Fibroblast of mammary gland (primary cell): ENCODE measurements around the gene RNU6-9.

Experiments used
- DNase-seq: peaks from one replicate; pipeline ENCODE4 v3.0.0-alpha.2; 2010; ENCODE audit warnings: low read depth
- H3K4me3 ChIP-seq: 2 replicates; pipeline ENCODE4 v1.5.1; 2011; ENCODE audit warnings: low read depth, mild to moderate bottlenecking, low read length, moderate library complexity; ENCODE audit not compliant: control insufficient read depth
- CTCF ChIP-seq: conservative IDR thresholded peaks from 2 replicates; pipeline ENCODE4 v1.5.1; 2011; ENCODE audit warnings: low read depth, low read length, inconsistent platforms; ENCODE audit not compliant: control insufficient read depth, insufficient read depth

Gene RNU6-9

DNA sequence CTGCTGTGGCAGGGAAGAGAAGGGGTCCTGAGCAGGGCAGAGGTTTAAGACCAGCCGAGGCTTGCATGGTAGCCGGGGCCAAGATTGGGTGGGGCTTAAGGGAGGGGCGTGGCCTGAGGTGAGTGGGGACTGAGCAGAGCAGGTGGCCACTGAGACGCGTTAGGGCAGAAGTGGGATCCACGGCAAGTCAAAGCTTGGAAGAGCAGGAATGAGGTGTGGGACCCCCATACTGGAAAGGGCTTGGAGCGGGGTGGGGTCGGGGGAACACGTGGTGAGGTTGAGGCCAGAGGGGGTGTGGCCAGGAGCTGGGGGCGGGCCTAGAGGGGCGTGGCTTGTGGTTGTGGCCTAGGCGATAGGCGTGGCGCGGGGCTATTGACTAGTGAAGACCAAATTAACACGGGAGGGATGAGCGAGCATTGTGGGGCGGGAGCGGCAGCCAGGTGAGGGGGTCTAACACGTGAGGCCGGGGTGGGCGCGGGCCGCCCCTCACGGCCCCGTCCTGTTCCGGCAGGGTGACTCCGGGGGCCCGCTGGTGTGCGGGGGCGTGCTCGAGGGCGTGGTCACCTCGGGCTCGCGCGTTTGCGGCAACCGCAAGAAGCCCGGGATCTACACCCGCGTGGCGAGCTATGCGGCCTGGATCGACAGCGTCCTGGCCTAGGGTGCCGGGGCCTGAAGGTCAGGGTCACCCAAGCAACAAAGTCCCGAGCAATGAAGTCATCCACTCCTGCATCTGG lies 30.5 kb upstream of the RNU6-9 start:
- no peak for TF ChIP-seq CTCF
- peak; percentile 33 for DNase-seq
- H3K4me3 ChIP-seq = no peak overlapping the region

GRCh38 chr19:863315-863620 lies 30.0 kb upstream of the RNU6-9 start:
- no peak for DNase-seq
- no peak for TF ChIP-seq CTCF
- no peak overlapping the region for H3K4me3 ChIP-seq

GRCh38 chr19:866769-867300 lies 26.4 kb upstream of the RNU6-9 start:
- TF ChIP-seq CTCF = no peak
- DNase-seq = no peak
- H3K4me3 ChIP-seq = no peak overlapping the region

GRCh38 chr19:867301-867793 lies 25.9 kb upstream of the RNU6-9 start:
- no peak for DNase-seq
- no peak for TF ChIP-seq CTCF

DNA sequence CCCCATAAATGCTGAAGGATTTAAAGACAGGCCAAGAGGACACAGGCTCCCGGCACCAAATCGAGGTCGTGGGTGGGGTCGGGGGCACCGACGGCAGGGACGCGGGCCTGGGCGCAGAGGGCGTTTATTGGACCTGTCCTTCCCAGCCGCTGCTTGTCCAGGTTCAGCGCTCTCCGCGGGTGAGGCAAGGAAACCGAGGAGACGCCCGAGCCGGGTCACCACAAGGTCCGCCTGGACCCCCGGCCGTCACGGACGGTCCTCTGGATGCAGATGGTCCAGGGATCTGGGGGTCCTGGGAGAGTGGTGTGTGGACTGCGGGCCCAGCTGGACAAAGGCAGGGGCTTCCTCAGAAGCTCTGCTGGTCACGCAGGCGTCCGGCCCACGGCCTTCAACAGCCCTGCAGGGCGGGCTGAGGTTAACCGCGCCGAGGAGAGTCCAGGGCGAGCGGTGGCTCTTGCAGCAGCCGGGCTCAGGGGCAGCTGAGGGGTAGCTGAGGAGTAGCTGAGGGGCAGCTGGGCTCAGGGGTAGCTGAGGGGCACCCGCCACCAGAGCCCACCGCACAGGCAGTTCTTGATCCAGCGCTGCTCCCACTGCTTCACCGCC lies 25.3 kb upstream of the RNU6-9 start:
- no peak for TF ChIP-seq CTCF
- H3K4me3 ChIP-seq = no peak overlapping the region
- DNase-seq = no peak

More at GRCh38 chr19:867301-867793, 25.9 kb upstream of the RNU6-9 start:
- H3K4me3 ChIP-seq = no peak overlapping the region

DNA sequence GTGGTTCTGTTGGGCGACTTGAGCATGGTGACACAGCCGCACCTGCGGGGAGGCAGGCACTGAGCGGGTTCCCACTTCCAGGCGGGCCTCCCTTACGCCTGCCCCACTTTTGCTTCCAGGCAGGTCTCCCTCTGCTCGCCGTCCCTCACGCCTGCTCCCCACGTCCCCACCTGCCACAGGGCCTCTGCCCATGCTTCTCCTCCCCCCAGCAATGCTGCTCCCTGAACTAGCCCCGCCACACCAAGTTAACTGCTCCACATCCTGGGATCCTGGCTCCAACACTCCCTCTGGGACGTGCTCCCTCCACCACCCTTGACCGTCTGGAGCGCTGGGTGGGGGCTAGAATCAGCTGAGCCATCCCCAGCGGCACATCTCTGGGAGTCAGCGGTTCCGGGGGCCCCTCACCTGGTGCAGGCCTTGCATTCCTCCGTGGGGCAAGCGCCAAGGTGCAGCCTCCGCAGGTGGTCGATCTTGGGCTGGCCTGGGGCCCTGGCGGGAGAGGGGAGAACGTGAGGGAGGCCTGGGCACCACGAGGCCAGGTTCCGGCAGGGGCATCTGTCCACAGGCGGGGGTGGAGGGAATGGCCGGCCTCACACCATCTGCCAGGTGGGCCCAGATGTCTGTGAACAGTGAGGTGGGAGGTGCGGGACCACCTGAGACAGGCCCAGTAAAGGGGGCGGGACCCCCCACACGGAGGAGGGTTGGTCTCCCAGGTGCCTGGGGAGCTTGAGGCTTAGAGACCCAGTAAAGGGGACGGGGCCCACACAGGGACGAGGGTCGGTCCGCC lies 24.6 kb upstream of the RNU6-9 start:
- H3K4me3 ChIP-seq = no peak overlapping the region
- no peak for DNase-seq
- TF ChIP-seq CTCF = no peak
